Measurements from ENCODE around the gene ARHGEF10L.

GRCh38 chr1:17745479-17745955, 206.0 kb downstream of the ARHGEF10L start:
- TF ChIP-seq, protein P1, sequence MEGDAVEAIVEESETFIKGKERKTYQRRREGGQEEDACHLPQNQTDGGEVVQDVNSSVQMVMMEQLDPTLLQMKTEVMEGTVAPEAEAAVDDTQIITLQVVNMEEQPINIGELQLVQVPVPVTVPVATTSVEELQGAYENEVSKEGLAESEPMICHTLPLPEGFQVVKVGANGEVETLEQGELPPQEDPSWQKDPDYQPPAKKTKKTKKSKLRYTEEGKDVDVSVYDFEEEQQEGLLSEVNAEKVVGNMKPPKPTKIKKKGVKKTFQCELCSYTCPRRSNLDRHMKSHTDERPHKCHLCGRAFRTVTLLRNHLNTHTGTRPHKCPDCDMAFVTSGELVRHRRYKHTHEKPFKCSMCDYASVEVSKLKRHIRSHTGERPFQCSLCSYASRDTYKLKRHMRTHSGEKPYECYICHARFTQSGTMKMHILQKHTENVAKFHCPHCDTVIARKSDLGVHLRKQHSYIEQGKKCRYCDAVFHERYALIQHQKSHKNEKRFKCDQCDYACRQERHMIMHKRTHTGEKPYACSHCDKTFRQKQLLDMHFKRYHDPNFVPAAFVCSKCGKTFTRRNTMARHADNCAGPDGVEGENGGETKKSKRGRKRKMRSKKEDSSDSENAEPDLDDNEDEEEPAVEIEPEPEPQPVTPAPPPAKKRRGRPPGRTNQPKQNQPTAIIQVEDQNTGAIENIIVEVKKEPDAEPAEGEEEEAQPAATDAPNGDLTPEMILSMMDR (IDR thresholded peaks at IDR 0.05): no peak
- TF ChIP-seq POLR2A (IDR thresholded peaks at IDR 0.05) (no peak), EP300 (IDR thresholded peaks at IDR 0.05) (no peak)
